KMS-11 (cell line): ENCODE measurements around the gene XKR3.

Experiments
- H2AFZ ChIP-seq: fragments of 200-600 bp; sonication (generic); 2 replicates; pipeline ENCODE4 v1.6.1; 2016; ENCODE audit warnings: antibody characterized with exemption, mixed run types, low read depth
- H3K27ac ChIP-seq: fragments of 200-600 bp; sonication (generic); 2 replicates; pipeline ENCODE4 v1.6.1; 2016; ENCODE audit warnings: mild to moderate bottlenecking, mixed run types
- H3K27me3 ChIP-seq: fragments of 200-600 bp; sonication (generic); 2 replicates; pipeline ENCODE4 v1.6.1; 2017; ENCODE audit warnings: mild to moderate bottlenecking, low read depth, mixed run types, moderate library complexity; ENCODE audit not compliant: insufficient read depth
- H3K36me3 ChIP-seq: fragments of 200-600 bp; sonication (generic); 2 replicates; pipeline ENCODE4 v1.6.1; 2017; ENCODE audit warnings: mild to moderate bottlenecking, mixed run types; ENCODE audit not compliant: insufficient read depth
- H3K4me1 ChIP-seq: fragments of 200-600 bp; sonication (generic); 2 replicates; pipeline ENCODE4 v1.6.1; 2016; ENCODE audit warnings: mild to moderate bottlenecking, low read depth, mixed run types; ENCODE audit not compliant: poor library complexity, severe bottlenecking
- H3K4me2 ChIP-seq: fragments of 200-600 bp; sonication (generic); 2 replicates; pipeline ENCODE4 v1.7.0; 2016; ENCODE audit warnings: mild to moderate bottlenecking, mixed run types
- H3K4me3 ChIP-seq: fragments of 200-600 bp; sonication (generic); IDR thresholded peaks from 2 replicates; pipeline ENCODE4 v1.6.1; 2017; ENCODE audit warnings: low read depth, low read length, mixed read lengths; ENCODE audit not compliant: insufficient read depth
- H3K79me2 ChIP-seq: fragments of 200-600 bp; sonication (generic); 2 replicates; pipeline ENCODE4 v1.6.1; 2016; ENCODE audit warnings: low read depth, mixed run types; ENCODE audit not compliant: insufficient read depth
- H3K9ac ChIP-seq: fragments of 200-600 bp; sonication (generic); 2 replicates; pipeline ENCODE4 v1.6.1; 2016; ENCODE audit warnings: mild to moderate bottlenecking, mixed run types
- H4K20me1 ChIP-seq: fragments of 200-600 bp; sonication (generic); 2 replicates; pipeline ENCODE4 v1.6.1; 2016; ENCODE audit warnings: mild to moderate bottlenecking, mixed run types; ENCODE audit not compliant: insufficient read depth
- TF ChIP-seq, protein P1 (sequence below): fragments of 200-600 bp; sonication (generic); conservative IDR thresholded peaks from 2 replicates; pipeline ENCODE4 v1.6.1; 2017; ENCODE audit warnings: low read depth, mild to moderate bottlenecking, antibody characterized with exemption, low read length, moderate library complexity, mixed read lengths

The XKR3 gene

DNA sequence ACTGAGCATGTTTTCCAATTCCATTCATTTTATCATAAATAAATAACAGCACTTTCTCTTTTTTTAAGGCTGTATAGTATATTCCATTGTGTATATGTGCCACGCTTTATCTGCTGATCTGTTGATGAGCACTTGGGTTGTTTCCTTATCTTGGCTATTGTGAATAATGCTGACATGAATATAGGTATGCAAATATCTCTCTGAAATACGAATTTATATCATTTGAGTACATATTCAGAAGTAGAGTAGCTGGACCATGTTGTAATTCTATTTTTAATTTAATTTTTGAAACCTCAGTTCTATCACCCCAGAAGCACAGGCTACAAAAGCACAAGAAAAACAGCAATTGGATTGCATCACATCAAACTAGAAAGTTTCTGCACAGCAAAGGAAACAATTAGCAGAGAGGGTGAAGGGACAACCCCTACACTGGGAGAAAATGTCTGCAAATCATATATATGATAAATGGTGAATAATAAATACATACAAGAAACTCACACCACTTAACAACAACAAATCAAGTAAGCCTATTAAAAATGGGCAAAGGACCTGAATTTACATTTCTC is 43.4 kb downstream of the XKR3 start:
- Histone ChIP-seq H3K4me2 (no peak overlapping the region), H3K4me3 (no peak overlapping the region), H4K20me1 (no peaks in the 10 kb centered on the region), H3K27me3 (no peaks in the 10 kb centered on the region), H3K9ac (no peak overlapping the region), H3K36me3 (no peaks in the 10 kb centered on the region), H3K27ac (no peak overlapping the region), H3K4me1 (no peaks in the 10 kb centered on the region), H3K79me2 (no peaks in the 10 kb centered on the region), H2AFZ (no peak overlapping the region)
- TF ChIP-seq, protein P1, sequence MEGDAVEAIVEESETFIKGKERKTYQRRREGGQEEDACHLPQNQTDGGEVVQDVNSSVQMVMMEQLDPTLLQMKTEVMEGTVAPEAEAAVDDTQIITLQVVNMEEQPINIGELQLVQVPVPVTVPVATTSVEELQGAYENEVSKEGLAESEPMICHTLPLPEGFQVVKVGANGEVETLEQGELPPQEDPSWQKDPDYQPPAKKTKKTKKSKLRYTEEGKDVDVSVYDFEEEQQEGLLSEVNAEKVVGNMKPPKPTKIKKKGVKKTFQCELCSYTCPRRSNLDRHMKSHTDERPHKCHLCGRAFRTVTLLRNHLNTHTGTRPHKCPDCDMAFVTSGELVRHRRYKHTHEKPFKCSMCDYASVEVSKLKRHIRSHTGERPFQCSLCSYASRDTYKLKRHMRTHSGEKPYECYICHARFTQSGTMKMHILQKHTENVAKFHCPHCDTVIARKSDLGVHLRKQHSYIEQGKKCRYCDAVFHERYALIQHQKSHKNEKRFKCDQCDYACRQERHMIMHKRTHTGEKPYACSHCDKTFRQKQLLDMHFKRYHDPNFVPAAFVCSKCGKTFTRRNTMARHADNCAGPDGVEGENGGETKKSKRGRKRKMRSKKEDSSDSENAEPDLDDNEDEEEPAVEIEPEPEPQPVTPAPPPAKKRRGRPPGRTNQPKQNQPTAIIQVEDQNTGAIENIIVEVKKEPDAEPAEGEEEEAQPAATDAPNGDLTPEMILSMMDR = no peak

DNA sequence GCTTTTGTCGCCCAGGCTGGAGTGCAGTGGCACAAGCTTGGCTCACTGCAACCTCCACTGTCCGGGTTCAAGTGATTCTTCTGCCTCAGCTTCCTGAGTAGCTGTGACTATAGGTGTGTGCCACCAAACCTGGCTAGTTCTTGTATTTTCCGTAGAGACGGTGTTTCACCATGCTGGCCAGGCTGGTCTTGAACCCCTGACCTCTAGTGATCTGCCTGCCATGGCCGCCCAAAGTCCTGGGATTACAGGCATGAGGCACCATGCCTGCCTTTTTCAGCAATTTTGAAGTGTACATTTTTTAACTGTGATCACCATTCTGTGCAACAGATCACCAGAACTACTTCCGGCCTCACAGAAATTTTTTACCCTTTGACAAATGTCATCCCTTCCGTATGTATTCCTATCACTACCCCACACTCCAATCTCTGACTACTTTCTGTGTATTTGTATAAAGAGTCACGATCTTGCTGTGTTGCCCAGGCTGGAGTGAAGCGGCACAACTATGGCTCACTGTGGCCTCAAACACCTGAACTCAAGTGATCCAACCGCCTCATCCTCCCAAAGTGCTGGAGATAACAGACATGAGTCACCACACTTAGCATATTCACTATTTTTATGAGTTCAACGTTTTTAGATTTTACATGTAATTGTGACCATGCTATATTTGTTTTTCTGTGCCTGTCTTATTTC is 44.0 kb downstream of the XKR3 start:
- H3K4me1 ChIP-seq = no peaks in the 10 kb centered on the region
- H3K4me2 ChIP-seq = no peak overlapping the region
- no peaks in the 10 kb centered on the region for H4K20me1 ChIP-seq
- TF ChIP-seq, protein P1 = no peak
- no peak overlapping the region for H3K9ac ChIP-seq
- no peaks in the 10 kb centered on the region for H3K36me3 ChIP-seq
- H3K4me3 ChIP-seq = no peak overlapping the region
- no peaks in the 10 kb centered on the region for H3K27me3 ChIP-seq
- H2AFZ ChIP-seq = no peak overlapping the region
- H3K79me2 ChIP-seq = no peaks in the 10 kb centered on the region
- no peak overlapping the region for H3K27ac ChIP-seq

DNA sequence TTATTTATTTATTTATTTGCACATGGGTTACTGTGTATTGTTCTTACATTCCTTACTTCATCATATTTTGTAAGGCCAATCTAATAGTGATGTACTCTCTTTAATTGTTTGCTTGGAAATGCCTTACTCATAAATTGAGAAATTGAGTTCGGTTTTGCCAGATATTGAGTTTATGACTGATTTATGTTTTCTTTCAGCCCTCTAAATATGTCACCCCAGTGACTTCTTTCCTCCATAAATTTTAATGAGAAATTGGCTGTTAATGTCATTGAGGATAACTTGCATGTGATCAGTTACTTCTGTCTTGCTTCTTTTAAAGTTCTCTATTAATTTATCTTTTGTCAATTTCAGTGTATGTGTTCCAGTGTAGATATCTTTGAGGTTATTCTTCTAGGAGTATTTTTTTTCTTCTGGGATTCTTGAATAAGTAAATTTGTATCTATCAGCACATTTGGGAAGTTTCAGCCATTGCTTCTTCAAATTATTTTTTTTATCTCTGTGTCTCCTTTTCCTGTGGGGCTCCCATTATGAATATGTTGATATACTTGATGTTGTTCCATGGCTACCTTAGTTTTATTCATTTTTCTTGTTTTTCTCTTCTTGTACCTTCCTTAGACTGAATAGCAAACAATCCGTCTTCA is 47.8 kb downstream of the XKR3 start:
- H3K27me3 ChIP-seq = no peaks in the 10 kb centered on the region
- no peaks in the 10 kb centered on the region for H4K20me1 ChIP-seq
- no peak overlapping the region for H2AFZ ChIP-seq
- H3K79me2 ChIP-seq = no peaks in the 10 kb centered on the region
- H3K36me3 ChIP-seq = no peaks in the 10 kb centered on the region
- TF ChIP-seq, protein P1 = no peak
- H3K27ac ChIP-seq = no peak overlapping the region
- no peak overlapping the region for H3K4me3 ChIP-seq
- H3K4me1 ChIP-seq = peaks cover 7% of the 10 kb centered on the region
- no peak overlapping the region for H3K9ac ChIP-seq
- no peak overlapping the region for H3K4me2 ChIP-seq

- TF ChIP-seq, protein P1 = no peak
- Histone ChIP-seq H3K9ac (no peak overlapping the region), H3K27me3 (no peaks in the 10 kb centered on the region), H3K36me3 (no peaks in the 10 kb centered on the region), H3K4me1 (peaks cover 7% of the 10 kb centered on the region), H2AFZ (no peak overlapping the region), H3K4me3 (no peak overlapping the region), H4K20me1 (no peaks in the 10 kb centered on the region), H3K27ac (no peak overlapping the region), H3K4me2 (no peak overlapping the region), H3K79me2 (no peaks in the 10 kb centered on the region)
Observed at GRCh38 chr22:16776080-16776479, 49.1 kb downstream of the XKR3 start.
